OCI-LY7 (cell line): ENCODE data around the gene CCT5. TPM values are rescaled to one million over a fixed set of nuclear protein-coding genes. Genes with fewer than 3 reads are reported as not detected.

ENCODE experiments used
- BruUV-seq: library from RNA; stranded (reverse); fragments of 400-500 nt; replicated peaks from 2 replicates; lab custom pipeline; 2021; lab: Mats Ljungman, UMichigan
- CTCF ChIA-PET: fragments of 300-600 bp; sonication (Branson Sonifier 250); formaldehyde crosslinking; loops from one replicate; lab custom pipeline; 2022; ENCODE audit warnings: antibody characterized with exemption; ENCODE audit not compliant: unreplicated experiment; lab: Charles Lee
- POLR2A ChIA-PET: fragments of 300-600 bp; sonication (Branson Sonifier 250); formaldehyde crosslinking; loops from one replicate; lab custom pipeline; 2022; ENCODE audit warnings: antibody characterized with exemption; lab: Charles Lee
- DNase-seq: peaks from one replicate; pipeline ENCODE4 v3.0.0-alpha.2; 2015; ENCODE audit warnings: low spot score
- H2AFZ ChIP-seq: fragments of 200-600 bp; sonication (generic), shearing (Covaris generic); 2 replicates; pipeline ENCODE4 v1.6.1; 2014; ENCODE audit warnings: mild to moderate bottlenecking, antibody characterized with exemption, low read length, moderate library complexity
- H3K27ac ChIP-seq: fragments of 200-600 bp; sonication (generic); 2 replicates; pipeline ENCODE4 v1.5.1; 2014; ENCODE audit warnings: mixed run types, low read depth, mild to moderate bottlenecking, moderate library complexity, low read length, inconsistent platforms; ENCODE audit not compliant: poor library complexity, severe bottlenecking
- H3K36me3 ChIP-seq: fragments of 200-600 bp; sonication (generic); 2 replicates; pipeline ENCODE4 v1.6.1; 2014; ENCODE audit warnings: mild to moderate bottlenecking, antibody characterized with exemption, low read length, moderate library complexity, mixed read lengths; ENCODE audit not compliant: insufficient read depth
- H3K4me1 ChIP-seq: fragments of 200-600 bp; sonication (generic); 2 replicates; pipeline ENCODE4 v1.5.1; 2014; ENCODE audit warnings: mild to moderate bottlenecking, low read length; ENCODE audit not compliant: insufficient read depth, poor library complexity, severe bottlenecking
- H3K4me2 ChIP-seq: fragments of 200-600 bp; sonication (generic); 2 replicates; pipeline ENCODE4 v1.6.1; 2014; ENCODE audit warnings: mild to moderate bottlenecking, low read length
- H3K4me3 ChIP-seq: fragments of 200-600 bp; sonication (generic); 2 replicates; pipeline ENCODE4 v1.5.1; 2014; ENCODE audit warnings: mild to moderate bottlenecking, low read depth, low read length; ENCODE audit not compliant: poor library complexity, severe bottlenecking
- H3K79me2 ChIP-seq: fragments of 200-600 bp; sonication (generic); 2 replicates; pipeline ENCODE4 v1.6.1; 2016; ENCODE audit warnings: low read depth, mild to moderate bottlenecking, low read length, moderate library complexity, mixed read lengths; ENCODE audit not compliant: insufficient read depth
- H3K9me2 ChIP-seq: fragments of 200-600 bp; sonication (generic); 2 replicates; pipeline ENCODE4 v1.6.1; 2016; ENCODE audit warnings: mild to moderate bottlenecking, low read length, mixed read lengths; ENCODE audit not compliant: insufficient read depth
- H3K9me3 ChIP-seq: fragments of 200-600 bp; sonication (generic); 2 replicates; pipeline ENCODE4 v1.6.1; 2014; ENCODE audit warnings: mild to moderate bottlenecking, mixed run types, low read length, mixed read lengths
- H4K20me1 ChIP-seq: fragments of 200-600 bp; sonication (generic); 2 replicates; pipeline ENCODE4 v1.6.1; 2014; ENCODE audit warnings: mild to moderate bottlenecking, antibody characterized with exemption, low read length, moderate library complexity, mixed read lengths; ENCODE audit not compliant: insufficient read depth
- EZH2phosphoT487 ChIP-seq: fragments of 200-600 bp; sonication (generic); IDR thresholded peaks from 2 replicates; pipeline ENCODE4 v1.6.1; 2018; ENCODE audit warnings: low read depth, borderline replicate concordance, mild to moderate bottlenecking, mixed run types, antibody characterized with exemption, low read length, moderate library complexity, mixed read lengths
- intact Hi-C: fragments of 100-400 bp; cut with micrococcal nuclease; formaldehyde crosslinking; loops from one replicate; pipeline ENCODE4 v1.10.0; 2022; ENCODE audit not compliant: unreplicated experiment
- total RNA-seq, 2 experiments: library from RNA; depleted of rRNA in 1 of 2; stranded (reverse); fragments of >200 nt in 1 of 2; shearing (Covaris generic) in 1 of 2; gene quantifications; 2 replicates each; pipeline ENCODE4 v1.2.3, GENCODE V29; 2014 to 2022
- TF ChIP-seq, protein P1 (sequence below): fragments of 200-600 bp; sonication (generic); conservative IDR thresholded peaks from 2 replicates; pipeline ENCODE4 v1.5.1; 2014; ENCODE audit warnings: mild to moderate bottlenecking, antibody characterized with exemption, low read length, moderate library complexity, mixed read lengths

The CCT5 gene
- total RNA-seq, 2 experiments from 2014 or later = 389 to 498 TPM

DNA sequence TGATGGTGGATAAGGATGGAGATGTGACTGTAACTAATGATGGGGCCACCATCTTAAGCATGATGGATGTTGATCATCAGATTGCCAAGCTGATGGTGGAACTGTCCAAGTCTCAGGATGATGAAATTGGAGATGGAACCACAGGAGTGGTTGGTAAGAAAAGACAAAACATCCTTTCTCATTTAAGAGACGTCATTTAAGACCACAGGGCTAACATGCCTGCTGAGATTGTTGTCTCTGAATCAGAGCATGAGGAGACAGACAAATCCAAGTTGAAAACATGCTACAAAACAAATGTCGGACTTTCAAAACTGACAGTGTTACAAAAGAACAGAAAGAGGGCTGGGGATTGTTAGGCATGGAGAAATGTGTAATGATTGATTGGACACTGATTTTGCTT lies 4.6 kb downstream of the CCT5 start:
- H3K9me2 ChIP-seq = no peaks in the 10 kb centered on the region
- intact Hi-C loops = no loop called here
- no TSS peak for BruUV-seq
- H3K79me2 ChIP-seq = peaks cover 76% of the 10 kb centered on the region
- no peak overlapping the region for H3K27ac ChIP-seq
- H3K4me3 ChIP-seq = no peak overlapping the region
- CTCF ChIA-PET = interaction anchor here (0.6 kb wide), 1 partner anchor 11 kb away, joined by 3 read pairs; no protein-coding TSS in a partner anchor
- no peaks in the 10 kb centered on the region for H3K9me3 ChIP-seq
- no peak overlapping the region for H3K4me2 ChIP-seq
- H3K4me1 ChIP-seq = peaks cover 25% of the 10 kb centered on the region
- peaks cover 41% of the 10 kb centered on the region for H4K20me1 ChIP-seq
- peaks cover 92% of the 10 kb centered on the region for H3K36me3 ChIP-seq
- TF ChIP-seq EZH2phosphoT487 = no peak
- TF ChIP-seq, protein P1, sequence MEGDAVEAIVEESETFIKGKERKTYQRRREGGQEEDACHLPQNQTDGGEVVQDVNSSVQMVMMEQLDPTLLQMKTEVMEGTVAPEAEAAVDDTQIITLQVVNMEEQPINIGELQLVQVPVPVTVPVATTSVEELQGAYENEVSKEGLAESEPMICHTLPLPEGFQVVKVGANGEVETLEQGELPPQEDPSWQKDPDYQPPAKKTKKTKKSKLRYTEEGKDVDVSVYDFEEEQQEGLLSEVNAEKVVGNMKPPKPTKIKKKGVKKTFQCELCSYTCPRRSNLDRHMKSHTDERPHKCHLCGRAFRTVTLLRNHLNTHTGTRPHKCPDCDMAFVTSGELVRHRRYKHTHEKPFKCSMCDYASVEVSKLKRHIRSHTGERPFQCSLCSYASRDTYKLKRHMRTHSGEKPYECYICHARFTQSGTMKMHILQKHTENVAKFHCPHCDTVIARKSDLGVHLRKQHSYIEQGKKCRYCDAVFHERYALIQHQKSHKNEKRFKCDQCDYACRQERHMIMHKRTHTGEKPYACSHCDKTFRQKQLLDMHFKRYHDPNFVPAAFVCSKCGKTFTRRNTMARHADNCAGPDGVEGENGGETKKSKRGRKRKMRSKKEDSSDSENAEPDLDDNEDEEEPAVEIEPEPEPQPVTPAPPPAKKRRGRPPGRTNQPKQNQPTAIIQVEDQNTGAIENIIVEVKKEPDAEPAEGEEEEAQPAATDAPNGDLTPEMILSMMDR = no peak
- no peak for DNase-seq
- no peak overlapping the region for H2AFZ ChIP-seq
- POLR2A ChIA-PET = interaction anchor here (0.6 kb wide), 1 partner anchor 177 kb away, joined by 4 read pairs; no protein-coding TSS in a partner anchor

DNA sequence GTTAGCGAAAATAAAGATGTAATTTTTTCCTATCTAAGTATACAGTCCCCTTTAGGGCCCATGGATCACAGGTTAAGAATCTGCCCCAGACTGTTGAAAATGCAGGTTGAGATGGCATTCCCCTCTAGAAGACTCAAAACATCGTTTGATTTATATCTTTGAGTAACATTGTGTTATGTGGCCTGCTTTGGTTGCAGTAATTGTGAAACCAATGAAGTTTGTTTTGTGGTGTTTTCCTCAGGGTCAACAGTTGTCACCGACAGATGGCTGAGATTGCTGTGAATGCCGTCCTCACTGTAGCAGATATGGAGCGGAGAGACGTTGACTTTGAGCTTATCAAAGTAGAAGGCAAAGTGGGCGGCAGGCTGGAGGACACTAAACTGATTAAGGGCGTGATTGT lies 7.8 kb downstream of the CCT5 start:
- no peak overlapping the region for H3K4me3 ChIP-seq
- H4K20me1 ChIP-seq = peaks cover 26% of the 10 kb centered on the region
- TF ChIP-seq EZH2phosphoT487 = no peak
- TF ChIP-seq, protein P1 = no peak
- no TSS peak for BruUV-seq
- H3K27ac ChIP-seq = no peak overlapping the region
- CTCF ChIA-PET = no interaction called here
- peaks cover 48% of the 10 kb centered on the region for H3K79me2 ChIP-seq
- DNase-seq = no peak
- no peak overlapping the region for H3K4me2 ChIP-seq
- H3K9me3 ChIP-seq = no peaks in the 10 kb centered on the region
- peaks cover 10% of the 10 kb centered on the region for H3K4me1 ChIP-seq
- POLR2A ChIA-PET = no interaction called here
- no peaks in the 10 kb centered on the region for H3K9me2 ChIP-seq
- H2AFZ ChIP-seq = no peak overlapping the region
- intact Hi-C loops = no loop called here
- peaks cover 100% of the 10 kb centered on the region for H3K36me3 ChIP-seq

DNA sequence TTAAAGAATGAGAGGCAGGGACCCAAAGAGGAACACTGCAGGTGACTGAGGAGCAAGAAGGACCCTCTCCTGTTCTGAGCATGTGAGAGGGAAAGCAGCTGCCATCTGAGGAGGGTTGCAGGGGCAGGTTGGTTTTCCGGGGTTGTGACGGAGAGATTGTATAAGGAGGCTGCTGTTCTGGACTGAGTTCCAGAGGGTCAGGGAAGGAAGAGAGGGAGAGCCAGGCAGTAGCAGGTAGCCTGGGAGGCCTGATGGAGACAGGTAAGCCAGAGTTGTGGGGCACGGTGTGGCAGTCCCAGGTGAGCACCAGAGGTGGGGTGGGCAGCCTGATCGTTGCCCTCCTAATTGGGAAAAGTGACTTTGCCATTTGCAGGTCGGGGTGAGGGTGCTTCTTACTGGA lies 9.8 kb downstream of the CCT5 start:
- intact Hi-C loops = no loop called here

More for the DNA sequence above, 9.8 kb downstream of the CCT5 start:
- Histone ChIP-seq H4K20me1 (peaks cover 17% of the 10 kb centered on the region), H3K36me3 (peaks cover 100% of the 10 kb centered on the region), H3K4me2 (no peak overlapping the region), H3K9me2 (no peaks in the 10 kb centered on the region), H3K79me2 (peaks cover 28% of the 10 kb centered on the region), H3K27ac (no peak overlapping the region), H2AFZ (no peak overlapping the region), H3K4me3 (no peak overlapping the region), H3K9me3 (no peaks in the 10 kb centered on the region), H3K4me1 (no peaks in the 10 kb centered on the region)
- ChIA-PET POLR2A (interaction anchor here (1.4 kb wide), 1 partner anchor 9 kb away, joined by 5 read pairs; the partner anchor contains the start of gene CCT5), CTCF (no interaction called here)
- DNase-seq = no peak
- BruUV-seq = no TSS peak
- TF ChIP-seq, protein P1 = no peak
- no peak for TF ChIP-seq EZH2phosphoT487
